ENCODE measurements around the gene ENPP7.

GRCh38 chr17:79755591-79755990 lies 24.8 kb downstream of the ENPP7 start:
- no peak for TF ChIP-seq CTCF (IDR thresholded peaks at IDR 0.05)
- TF ChIP-seq POLR2AphosphoS5 (IDR thresholded peaks at IDR 0.05): no peak
- TF ChIP-seq POLR2A (IDR thresholded peaks at IDR 0.05): no peak
- no peak for TF ChIP-seq EP300 (IDR thresholded peaks at IDR 0.05)
